ENCODE measurements around the gene C10orf143.

DNA sequence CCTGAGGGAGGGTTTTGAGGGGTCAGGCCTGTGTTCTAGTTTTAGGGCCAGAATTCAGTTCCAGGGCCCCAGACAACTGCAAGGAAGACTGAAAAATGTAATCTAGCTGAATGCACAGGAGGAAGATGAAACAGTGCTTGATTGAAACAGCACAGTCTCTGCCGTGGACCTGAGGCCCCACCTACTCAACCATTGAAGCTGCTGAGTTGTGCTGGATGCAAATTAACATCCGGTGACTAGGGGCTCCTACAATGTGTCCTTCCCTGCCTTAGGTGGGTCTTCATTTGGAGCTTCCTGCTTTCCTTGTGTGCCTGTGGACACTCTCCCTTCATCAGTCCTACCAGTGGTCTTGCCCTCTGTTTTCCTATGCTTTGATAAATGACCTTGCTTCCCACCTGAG lies 31.2 kb upstream of the C10orf143 start:
- TF ChIP-seq, protein P1, sequence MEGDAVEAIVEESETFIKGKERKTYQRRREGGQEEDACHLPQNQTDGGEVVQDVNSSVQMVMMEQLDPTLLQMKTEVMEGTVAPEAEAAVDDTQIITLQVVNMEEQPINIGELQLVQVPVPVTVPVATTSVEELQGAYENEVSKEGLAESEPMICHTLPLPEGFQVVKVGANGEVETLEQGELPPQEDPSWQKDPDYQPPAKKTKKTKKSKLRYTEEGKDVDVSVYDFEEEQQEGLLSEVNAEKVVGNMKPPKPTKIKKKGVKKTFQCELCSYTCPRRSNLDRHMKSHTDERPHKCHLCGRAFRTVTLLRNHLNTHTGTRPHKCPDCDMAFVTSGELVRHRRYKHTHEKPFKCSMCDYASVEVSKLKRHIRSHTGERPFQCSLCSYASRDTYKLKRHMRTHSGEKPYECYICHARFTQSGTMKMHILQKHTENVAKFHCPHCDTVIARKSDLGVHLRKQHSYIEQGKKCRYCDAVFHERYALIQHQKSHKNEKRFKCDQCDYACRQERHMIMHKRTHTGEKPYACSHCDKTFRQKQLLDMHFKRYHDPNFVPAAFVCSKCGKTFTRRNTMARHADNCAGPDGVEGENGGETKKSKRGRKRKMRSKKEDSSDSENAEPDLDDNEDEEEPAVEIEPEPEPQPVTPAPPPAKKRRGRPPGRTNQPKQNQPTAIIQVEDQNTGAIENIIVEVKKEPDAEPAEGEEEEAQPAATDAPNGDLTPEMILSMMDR (IDR thresholded peaks at IDR 0.05) = no peak
- TF ChIP-seq CDX4 (CRISPR knock-in tag; IDR thresholded peaks at IDR 0.05; ENCODE audit: borderline replicate concordance) (no peak), ATF3 (CRISPR knock-in tag; conservative IDR thresholded peaks at IDR 0.05) (no peak), GABPB1 (CRISPR knock-in tag; IDR thresholded peaks at IDR 0.05) (no peak), ESRRA (CRISPR knock-in tag; IDR thresholded peaks at IDR 0.05; ENCODE audit: borderline replicate concordance) (no peak), NR1H2 (CRISPR knock-in tag; IDR thresholded peaks at IDR 0.05) (no peak), E2F4 (CRISPR knock-in tag; IDR thresholded peaks at IDR 0.05; ENCODE audit: borderline replicate concordance, low read depth) (no peak), NR2C2 (CRISPR knock-in tag; IDR thresholded peaks at IDR 0.05) (no peak), CBFB (CRISPR knock-in tag; IDR thresholded peaks at IDR 0.05; ENCODE audit: low read depth) (no peak)

Data from WTC11 (cell line).